Measurements from ENCODE around the gene DDIT3.
"Not testable (repeated sequence)": the region's sequence is repeated elsewhere in the genome, so short reads cannot be mapped to it uniquely, and the experiment has no call there.

Gene DDIT3

GRCh38 chr12:57511588-57512325 lies 8.6 kb downstream of the DDIT3 start:
- DNase-seq: no peak

- DNase-seq: no peak
Measured at GRCh38 chr12:57511161-57511560, 9.2 kb downstream of the DDIT3 start.

GRCh38 chr12:57507796-57508195 lies 12.5 kb downstream of the DDIT3 start:
- not testable (repeated sequence) for DNase-seq

GRCh38 chr12:57506541-57506940 lies 13.8 kb downstream of the DDIT3 start:
- not testable (repeated sequence) for DNase-seq

GRCh38 chr12:57502311-57502969 lies 17.9 kb downstream of the DDIT3 start:
- not testable (repeated sequence) for DNase-seq

- no peak for DNase-seq
Measured at GRCh38 chr12:57500213-57500612, 20.1 kb downstream of the DDIT3 start.

GRCh38 chr12:57498571-57498970 lies 21.7 kb downstream of the DDIT3 start:
- no peak for DNase-seq

- DNase-seq: no peak
Measured at GRCh38 chr12:57498132-57498502, 22.2 kb downstream of the DDIT3 start.

GRCh38 chr12:57497223-57498131 lies 22.8 kb downstream of the DDIT3 start:
- DNase-seq: no peak

- no peak for DNase-seq
Measured at GRCh38 chr12:57496822-57497221, 23.5 kb downstream of the DDIT3 start.

- not testable (repeated sequence) for DNase-seq
Measured at GRCh38 chr12:57495051-57495701, 25.1 kb downstream of the DDIT3 start.

GRCh38 chr12:57491393-57492280 lies 28.7 kb downstream of the DDIT3 start:
- DNase-seq: no peak

GRCh38 chr12:57490126-57490525 lies 30.2 kb downstream of the DDIT3 start:
- no peak for DNase-seq

- no peak for DNase-seq
Measured at GRCh38 chr12:57489157-57489641, 31.1 kb downstream of the DDIT3 start.

GRCh38 chr12:57488402-57489156 lies 31.7 kb downstream of the DDIT3 start:
- DNase-seq: no peak

GRCh38 chr12:57487597-57488401 lies 32.5 kb downstream of the DDIT3 start, which contains the start of gene MARS1:
TSS of gene MARS1 (plus strand) at chr12:57488068. CDS start at chr12:57488091, 23 bp downstream.
- DNase-seq: peak; percentile 94

- no peak for DNase-seq
Measured at GRCh38 chr12:57487055-57487596, 33.2 kb downstream of the DDIT3 start.

- no peak for DNase-seq
Measured at GRCh38 chr12:57485695-57486094, 34.6 kb downstream of the DDIT3 start.

GRCh38 chr12:57483466-57483865 lies 36.8 kb downstream of the DDIT3 start:
- DNase-seq: no peak

- DNase-seq: no peak
Measured at GRCh38 chr12:57481671-57482070, 38.6 kb downstream of the DDIT3 start.

Measured in NCI-H1048 (cell line).